ENCODE measurements around the gene TXNRD1. TPM values are rescaled to one million over a fixed set of nuclear protein-coding genes. Genes with fewer than 3 reads are reported as not detected.
"Not testable (repeated sequence)": the region's sequence is repeated elsewhere in the genome, so short reads cannot be mapped to it uniquely, and the experiment has no call there.

TXNRD1 gene
- total and polyA plus RNA-seq, 11 donors, result 26.6 to 384 (median 90.8) TPM

DNA sequence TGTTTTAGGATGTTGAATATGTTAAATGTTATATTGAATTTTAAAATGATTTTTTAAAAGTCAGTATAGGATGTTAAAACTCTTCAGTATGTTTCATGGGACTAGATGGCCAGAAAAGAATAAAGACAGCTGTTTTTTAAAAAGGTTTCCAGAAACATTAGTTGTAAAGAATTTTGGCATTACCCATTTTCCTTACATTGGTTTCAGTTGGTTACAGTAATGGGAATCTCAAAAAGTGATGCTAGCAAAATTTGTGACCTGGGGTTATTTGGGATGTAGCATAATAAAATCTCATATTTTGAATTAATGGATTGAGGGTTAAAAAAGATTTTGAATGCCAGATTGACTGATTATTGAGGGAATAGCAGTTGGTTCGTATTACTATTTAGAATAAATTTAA lies 113.2 kb downstream of the TXNRD1 start:
- WGBS, 4 donors, result 88 to 96% (median 95%) methylated on average over 1 of the region's 1 CpG
- ATAC-seq (no peak), DNase-seq (no peak)
- H3K36me3 ChIP-seq, result peaks cover 3 to 100% (median 82%) of the 10 kb centered on the region in 9 donors
- intact Hi-C loops (cut with DNase I), result loop anchor here in 2 of 10 donors (10.0 kb wide), 1 partner anchor 384 kb away; no protein-coding TSS in a partner anchor
- no peaks in the 10 kb centered on the region for H3K4me1 ChIP-seq
- no peak overlapping the region for H3K27ac ChIP-seq
- no peaks in the 10 kb centered on the region for H3K9me3 ChIP-seq
- no peak overlapping the region for H3K4me3 ChIP-seq
- TF ChIP-seq POLR2A (IDR thresholded peaks at IDR 0.05), result no peak
- TF ChIP-seq, protein P1, sequence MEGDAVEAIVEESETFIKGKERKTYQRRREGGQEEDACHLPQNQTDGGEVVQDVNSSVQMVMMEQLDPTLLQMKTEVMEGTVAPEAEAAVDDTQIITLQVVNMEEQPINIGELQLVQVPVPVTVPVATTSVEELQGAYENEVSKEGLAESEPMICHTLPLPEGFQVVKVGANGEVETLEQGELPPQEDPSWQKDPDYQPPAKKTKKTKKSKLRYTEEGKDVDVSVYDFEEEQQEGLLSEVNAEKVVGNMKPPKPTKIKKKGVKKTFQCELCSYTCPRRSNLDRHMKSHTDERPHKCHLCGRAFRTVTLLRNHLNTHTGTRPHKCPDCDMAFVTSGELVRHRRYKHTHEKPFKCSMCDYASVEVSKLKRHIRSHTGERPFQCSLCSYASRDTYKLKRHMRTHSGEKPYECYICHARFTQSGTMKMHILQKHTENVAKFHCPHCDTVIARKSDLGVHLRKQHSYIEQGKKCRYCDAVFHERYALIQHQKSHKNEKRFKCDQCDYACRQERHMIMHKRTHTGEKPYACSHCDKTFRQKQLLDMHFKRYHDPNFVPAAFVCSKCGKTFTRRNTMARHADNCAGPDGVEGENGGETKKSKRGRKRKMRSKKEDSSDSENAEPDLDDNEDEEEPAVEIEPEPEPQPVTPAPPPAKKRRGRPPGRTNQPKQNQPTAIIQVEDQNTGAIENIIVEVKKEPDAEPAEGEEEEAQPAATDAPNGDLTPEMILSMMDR (IDR thresholded peaks at IDR 0.05), result no peak
- H3K27me3 ChIP-seq, result no peaks in the 10 kb centered on the region

DNA sequence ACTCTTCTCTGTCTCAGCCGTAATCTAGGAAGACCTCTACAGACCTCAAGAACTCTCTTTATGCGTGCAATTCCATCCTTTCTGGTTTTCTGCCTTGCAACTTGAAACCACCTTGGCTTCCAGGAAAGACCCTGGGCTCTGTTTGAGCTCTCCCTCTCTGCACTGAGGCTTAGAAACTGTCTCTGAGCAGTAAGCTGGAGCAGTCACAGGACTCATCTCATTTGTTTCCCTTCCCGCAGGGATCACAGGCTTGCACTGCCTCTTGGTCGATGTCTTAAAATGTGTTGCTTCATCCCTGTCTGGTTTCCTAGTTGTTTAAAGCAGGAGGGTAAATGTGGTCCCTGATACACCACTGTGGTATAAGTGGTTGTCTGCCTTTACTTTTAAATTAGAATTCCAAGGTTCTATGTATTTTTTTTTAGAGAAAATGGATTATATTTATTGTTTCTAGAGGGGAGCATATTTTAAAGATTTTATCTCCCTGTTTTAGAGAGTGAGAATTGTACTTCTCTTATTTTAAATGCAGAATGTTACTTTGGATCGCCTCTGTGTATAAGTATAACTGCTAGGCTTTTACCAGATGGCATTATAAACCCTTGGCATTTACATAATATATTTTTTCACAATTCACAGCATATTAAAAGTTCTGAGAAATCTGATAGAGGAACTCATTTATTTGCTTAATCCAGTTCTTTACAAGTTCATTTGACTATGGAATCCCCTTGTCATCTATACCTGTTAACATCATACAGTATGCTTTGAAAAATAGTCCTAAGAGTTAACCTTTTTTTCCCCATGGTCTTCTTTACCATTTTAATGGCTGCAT lies 114.3 kb downstream of the TXNRD1 start:
- intact Hi-C loops (cut with DNase I), result loop anchor here in 2 of 10 donors (10.0 kb wide), 1 partner anchor 385 kb away; no protein-coding TSS in a partner anchor
- H3K36me3 ChIP-seq, result peaks cover 3 to 100% (median 83%) of the 10 kb centered on the region in 9 donors

DNA sequence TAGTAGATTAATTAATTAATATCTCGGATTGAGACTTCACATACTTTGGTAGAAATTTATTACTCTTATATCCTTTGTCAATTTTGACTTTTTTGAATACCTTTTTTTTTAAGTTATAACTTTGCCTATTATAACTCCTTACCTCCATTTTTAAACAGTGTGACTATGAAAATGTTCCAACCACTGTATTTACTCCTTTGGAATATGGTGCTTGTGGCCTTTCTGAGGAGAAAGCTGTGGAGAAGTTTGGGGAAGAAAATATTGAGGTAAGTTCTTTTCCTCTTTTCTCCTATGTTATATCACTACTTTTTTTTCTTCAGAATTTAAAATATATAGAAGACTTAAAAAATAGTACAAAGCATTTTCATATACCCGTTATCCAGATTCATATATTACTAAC lies 115.8 kb downstream of the TXNRD1 start:
- H3K4me1 ChIP-seq, result no peaks in the 10 kb centered on the region
- no peak for TF ChIP-seq POLR2A (IDR thresholded peaks at IDR 0.05)
- TF ChIP-seq, protein P1 (IDR thresholded peaks at IDR 0.05), result no peak
- H3K36me3 ChIP-seq, result peaks cover 3 to 100% (median 83%) of the 10 kb centered on the region in 9 donors

More for the DNA sequence above, 114.3 kb downstream of the TXNRD1 start:
- Histone ChIP-seq H3K27me3 (no peaks in the 10 kb centered on the region), H3K4me3 (no peak overlapping the region), H3K9me3 (no peaks in the 10 kb centered on the region), H3K27ac (no peak overlapping the region), H3K4me1 (no peaks in the 10 kb centered on the region)
- 91 to 94% (median 93%) methylated on average over 5 of the region's 5 CpGs for WGBS, 4 donors
- ATAC-seq (no peak), DNase-seq (no peak)
- TF ChIP-seq, protein P1 (IDR thresholded peaks at IDR 0.05), result no peak
- TF ChIP-seq POLR2A (IDR thresholded peaks at IDR 0.05), result no peak

DNA sequence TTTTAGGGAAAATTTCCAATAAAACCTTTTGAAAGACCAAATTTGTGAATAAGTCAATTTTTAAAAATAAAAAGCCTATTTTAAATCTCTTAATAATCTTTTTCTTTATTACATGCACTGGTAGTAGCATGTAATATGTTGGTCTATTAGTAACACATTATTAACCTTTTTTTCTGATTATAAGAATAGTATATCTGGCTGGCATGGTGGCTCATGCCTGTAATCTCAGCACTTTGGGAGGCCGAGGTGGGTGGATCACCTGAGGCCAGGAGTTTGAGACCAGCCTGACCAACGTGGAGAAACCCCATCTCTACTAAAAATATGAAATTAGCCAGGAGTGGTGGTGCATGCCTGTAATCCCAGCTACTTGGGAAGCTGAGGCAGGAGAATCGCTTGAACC lies 116.7 kb downstream of the TXNRD1 start:
- H3K36me3 ChIP-seq, result peaks cover 3 to 100% (median 83%) of the 10 kb centered on the region in 9 donors
- H3K27me3 ChIP-seq; H3K4me3 ChIP-seq; H3K27ac ChIP-seq; intact Hi-C loops (cut with DNase I); H3K9me3 ChIP-seq; H3K4me1 ChIP-seq; DNase-seq; ATAC-seq: not testable (repeated sequence)
- WGBS, 4 donors, result 92 to 97% (median 95%) methylated on average over 3 of the region's 3 CpGs

More for the DNA sequence above, 115.8 kb downstream of the TXNRD1 start:
- 95 to 98% (median 96%) methylated on average over 2 of the region's 2 CpGs for WGBS, 4 donors
- intact Hi-C loops (cut with DNase I), result no loop called here
- H3K9me3 ChIP-seq, result no peaks in the 10 kb centered on the region
- DNase-seq, result no peak
- H3K4me3 ChIP-seq, result no peak overlapping the region
- H3K27me3 ChIP-seq, result no peaks in the 10 kb centered on the region
- no peak for ATAC-seq
- H3K27ac ChIP-seq, result no peak overlapping the region
